Thyroid gland (tissue), 4 donors: ENCODE data around the gene ZNF365. TPM values are rescaled to one million over a fixed set of nuclear protein-coding genes. Genes with fewer than 3 reads are reported as not detected.

Experiments
- DNase-seq, 2 donors: peaks; one replicate each; pipeline ENCODE4 v3.0.0-alpha.2; 2019
- H3K27ac ChIP-seq, 3 donors: fragments of 200-600 bp; sonication (generic); 1 replicate in 2 of 3; 2 replicates in 1 of 3; pipeline ENCODE4 v1.5.1; 2016 to 2019; ENCODE audit warnings: mild to moderate bottlenecking in 1 of 3, moderate library complexity in 1 of 3
- H3K27me3 ChIP-seq: fragments of 200-600 bp; sonication (generic); one replicate; pipeline ENCODE4 v1.5.1; 2019
- H3K36me3 ChIP-seq, 2 donors: fragments of 200-600 bp; sonication (generic); one replicate each; pipeline ENCODE4 v1.5.1; 2016 to 2019
- H3K4me1 ChIP-seq, 2 donors: fragments of 200-600 bp; sonication (generic); one replicate each; pipeline ENCODE4 v1.5.1; 2017 to 2019
- H3K4me3 ChIP-seq, 3 donors: fragments of 200-600 bp; sonication (generic); replicated peaks in 1 of 3; 1 replicate in 2 of 3; 2 replicates in 1 of 3; pipeline ENCODE4 v1.5.1; 2016; ENCODE audit warnings: mild to moderate bottlenecking in 1 of 3
- H3K9me3 ChIP-seq: fragments of 200-600 bp; sonication (generic); one replicate; pipeline ENCODE4 v1.5.1; 2017
- POLR2A ChIP-seq, 2 donors: fragments of 450-650 bp; IDR thresholded peaks; one replicate each; pipeline ENCODE4 v1.6.1; 2017; ENCODE audit warnings: antibody characterized with exemption in 2 of 2, mild to moderate bottlenecking in 2 of 2, moderate library complexity in 1 of 2
- WGBS, 2 donors: methylation state at CpG; one replicate each; pipeline ENCODE4 v1.1.5; 2017; 5-methylcytosine and 5-hydroxymethylcytosine counted together
- intact Hi-C: fragments of 100-400 bp; cut with DNase I; formaldehyde crosslinking; loops from one replicate; pipeline ENCODE4 v1.15.1; 2023
- total RNA-seq, 4 donors: library from RNA; depleted of rRNA; stranded (reverse); fragments of >200 nt; gene quantifications; one replicate each; pipeline ENCODE4 v1.2.3, GENCODE V29; 2016
- TF ChIP-seq, protein P1 (sequence below), 6 experiments: fragments of 200-600 bp in 3 of 6; fragments of 450-650 bp in 3 of 6; sonication (generic) in 3 of 6; IDR thresholded peaks; one replicate each; pipeline ENCODE4 v1.5.1; 2016 to 2019; ENCODE audit warnings: antibody characterized with exemption in 6 of 6, mild to moderate bottlenecking in 2 of 6, inconsistent platforms in 1 of 6, moderate library complexity in 1 of 6

Gene ZNF365
- total RNA-seq, 4 donors from 2014 or later = 0.63 to 1.2 TPM; not detected in 2

DNA sequence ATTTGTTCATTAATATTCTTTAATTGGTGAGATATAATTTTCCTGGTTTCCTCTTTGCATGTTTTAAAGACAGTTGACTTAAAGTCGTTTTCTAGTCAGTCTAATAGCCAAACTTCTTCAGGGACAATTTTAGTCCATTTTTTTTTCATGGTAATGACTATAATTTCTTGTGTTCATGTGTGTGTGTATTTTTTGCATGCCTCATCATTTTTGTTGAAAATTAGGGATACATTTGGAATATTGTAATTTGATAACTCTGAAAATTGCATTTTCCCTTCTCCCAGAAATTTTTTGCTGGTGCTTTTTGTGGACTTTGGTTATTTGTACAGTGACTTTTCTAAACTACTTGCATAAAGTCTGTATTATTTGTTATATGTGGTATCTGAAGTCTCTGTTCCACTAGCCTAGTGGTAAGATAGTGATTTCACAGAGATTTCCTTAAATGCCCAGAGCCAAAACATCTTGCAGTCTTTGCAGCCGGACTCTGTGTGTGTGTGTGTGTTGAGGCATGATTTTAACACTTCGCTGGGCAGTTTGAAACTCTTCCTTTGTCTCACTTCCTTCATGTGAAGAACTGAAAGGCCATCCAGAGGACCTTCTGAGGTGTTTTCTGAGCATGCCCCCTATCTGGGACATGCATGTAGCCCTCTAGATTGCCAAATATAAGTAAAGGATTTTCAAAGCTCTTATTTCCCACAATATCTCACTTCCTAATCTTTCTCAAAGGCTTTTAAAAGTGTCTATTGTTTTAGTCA lies 40.9 kb upstream of the ZNF365 start:
- H3K27me3 ChIP-seq = no peaks in the 10 kb centered on the region
- no peak for DNase-seq
- H3K27ac ChIP-seq = no peak overlapping the region
- intact Hi-C loops = no loop called here
- H3K36me3 ChIP-seq = no peaks in the 10 kb centered on the region
- no peak overlapping the region for H3K4me3 ChIP-seq
- TF ChIP-seq, protein P1, sequence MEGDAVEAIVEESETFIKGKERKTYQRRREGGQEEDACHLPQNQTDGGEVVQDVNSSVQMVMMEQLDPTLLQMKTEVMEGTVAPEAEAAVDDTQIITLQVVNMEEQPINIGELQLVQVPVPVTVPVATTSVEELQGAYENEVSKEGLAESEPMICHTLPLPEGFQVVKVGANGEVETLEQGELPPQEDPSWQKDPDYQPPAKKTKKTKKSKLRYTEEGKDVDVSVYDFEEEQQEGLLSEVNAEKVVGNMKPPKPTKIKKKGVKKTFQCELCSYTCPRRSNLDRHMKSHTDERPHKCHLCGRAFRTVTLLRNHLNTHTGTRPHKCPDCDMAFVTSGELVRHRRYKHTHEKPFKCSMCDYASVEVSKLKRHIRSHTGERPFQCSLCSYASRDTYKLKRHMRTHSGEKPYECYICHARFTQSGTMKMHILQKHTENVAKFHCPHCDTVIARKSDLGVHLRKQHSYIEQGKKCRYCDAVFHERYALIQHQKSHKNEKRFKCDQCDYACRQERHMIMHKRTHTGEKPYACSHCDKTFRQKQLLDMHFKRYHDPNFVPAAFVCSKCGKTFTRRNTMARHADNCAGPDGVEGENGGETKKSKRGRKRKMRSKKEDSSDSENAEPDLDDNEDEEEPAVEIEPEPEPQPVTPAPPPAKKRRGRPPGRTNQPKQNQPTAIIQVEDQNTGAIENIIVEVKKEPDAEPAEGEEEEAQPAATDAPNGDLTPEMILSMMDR (IDR thresholded peaks at IDR 0.05) = no peak
- no peak for TF ChIP-seq POLR2A (IDR thresholded peaks at IDR 0.05)
- H3K9me3 ChIP-seq = no peaks in the 10 kb centered on the region
- no peaks in the 10 kb centered on the region for H3K4me1 ChIP-seq
- 71 to 72% methylated on average over 3 of the region's 3 CpGs for WGBS, 2 donors

DNA sequence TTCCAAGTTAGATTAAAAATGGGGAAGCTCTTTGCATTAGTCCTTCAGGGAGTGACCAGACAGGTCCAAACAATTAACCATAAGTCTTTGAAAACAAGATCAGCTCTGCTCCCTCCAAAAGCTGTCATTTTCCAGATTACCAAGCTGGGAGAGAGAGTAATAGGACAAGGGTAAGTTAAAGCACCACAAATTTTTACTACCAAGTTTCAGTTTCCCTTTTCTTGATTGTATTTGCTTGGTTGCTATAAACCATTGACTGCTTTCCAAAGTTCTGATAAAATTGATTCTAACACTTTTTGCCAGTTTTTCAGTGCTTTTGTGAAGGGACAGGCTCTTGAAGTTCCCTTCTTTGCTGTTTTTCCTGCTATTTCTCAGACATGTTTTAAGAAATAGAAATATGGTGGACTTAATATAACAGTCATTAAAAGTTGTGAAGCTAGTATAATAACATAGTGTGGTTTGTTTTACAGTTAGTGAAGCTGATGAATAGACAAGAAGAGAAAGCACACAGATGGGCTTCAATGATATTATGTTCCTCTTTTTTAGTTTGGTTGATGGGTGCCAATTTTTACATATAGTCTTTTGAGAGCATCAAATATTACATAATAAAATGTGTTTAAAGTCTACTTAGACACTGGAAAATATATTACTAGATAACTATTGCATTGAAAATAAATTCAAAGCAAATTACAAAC lies 40.0 kb upstream of the ZNF365 start:
- Histone ChIP-seq H3K27me3 (no peaks in the 10 kb centered on the region), H3K9me3 (no peaks in the 10 kb centered on the region), H3K36me3 (no peaks in the 10 kb centered on the region), H3K4me1 (no peaks in the 10 kb centered on the region), H3K27ac (no peak overlapping the region), H3K4me3 (no peak overlapping the region)
- no peak for TF ChIP-seq POLR2A (IDR thresholded peaks at IDR 0.05)
- TF ChIP-seq, protein P1 (IDR thresholded peaks at IDR 0.05) = no peak
- intact Hi-C loops = no loop called here
- DNase-seq = no peak

DNA sequence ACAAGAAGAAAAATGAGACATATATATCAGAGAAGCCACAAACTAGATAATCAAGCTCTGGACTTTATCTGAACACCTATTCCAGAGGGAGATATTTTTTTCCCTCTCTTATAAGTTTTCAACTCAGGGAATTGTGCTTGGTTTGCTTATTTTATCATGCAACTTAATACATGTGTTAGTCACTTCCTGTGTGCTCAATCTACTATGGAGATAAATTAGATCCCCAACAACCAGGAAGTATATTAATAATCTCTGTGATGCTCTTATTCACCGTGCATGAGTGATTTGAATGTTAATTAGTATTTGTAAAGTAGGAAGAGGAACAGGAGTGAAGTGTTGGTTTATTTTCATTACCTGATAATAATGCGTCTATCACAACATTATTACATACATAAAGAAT lies 38.8 kb upstream of the ZNF365 start:
- no peaks in the 10 kb centered on the region for H3K36me3 ChIP-seq
- TF ChIP-seq, protein P1 (IDR thresholded peaks at IDR 0.05) = no peak
- no peak for TF ChIP-seq POLR2A (IDR thresholded peaks at IDR 0.05)
- no peaks in the 10 kb centered on the region for H3K27me3 ChIP-seq
- H3K9me3 ChIP-seq = no peaks in the 10 kb centered on the region
- H3K4me3 ChIP-seq = no peak overlapping the region
- 72 to 83% methylated on average over 2 of the region's 2 CpGs for WGBS, 2 donors
- no peaks in the 10 kb centered on the region for H3K4me1 ChIP-seq
- intact Hi-C loops = no loop called here
- no peak overlapping the region for H3K27ac ChIP-seq
- no peak for DNase-seq

DNA sequence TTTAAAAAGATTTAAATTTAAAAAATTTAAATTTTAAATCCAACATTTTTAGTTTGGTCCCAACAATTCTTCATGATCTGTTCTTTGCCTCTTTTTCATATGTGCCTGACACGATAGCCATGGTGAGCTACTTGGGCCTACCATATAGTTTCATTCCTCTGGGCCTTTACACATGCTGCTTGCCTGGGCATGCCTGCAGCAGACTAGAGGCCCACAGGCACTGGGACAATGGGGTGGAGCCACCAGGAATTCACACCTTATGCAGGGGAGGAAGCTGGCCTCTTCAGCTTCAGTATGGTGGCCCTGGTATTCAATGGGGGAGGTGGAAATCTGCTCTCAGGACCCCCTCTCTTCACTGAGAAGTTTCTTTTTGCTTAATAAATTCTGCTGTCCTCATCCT lies 37.8 kb upstream of the ZNF365 start:
- no peak for TF ChIP-seq POLR2A (IDR thresholded peaks at IDR 0.05)
- TF ChIP-seq, protein P1 (IDR thresholded peaks at IDR 0.05) = no peak
- DNase-seq = no peak
- intact Hi-C loops = no loop called here
- Histone ChIP-seq H3K36me3 (no peaks in the 10 kb centered on the region), H3K27ac (no peak overlapping the region), H3K4me3 (no peak overlapping the region), H3K4me1 (no peaks in the 10 kb centered on the region), H3K9me3 (no peaks in the 10 kb centered on the region), H3K27me3 (no peaks in the 10 kb centered on the region)
- 98 to 100% methylated on average over 1 of the region's 1 CpG for WGBS, 2 donors

DNA sequence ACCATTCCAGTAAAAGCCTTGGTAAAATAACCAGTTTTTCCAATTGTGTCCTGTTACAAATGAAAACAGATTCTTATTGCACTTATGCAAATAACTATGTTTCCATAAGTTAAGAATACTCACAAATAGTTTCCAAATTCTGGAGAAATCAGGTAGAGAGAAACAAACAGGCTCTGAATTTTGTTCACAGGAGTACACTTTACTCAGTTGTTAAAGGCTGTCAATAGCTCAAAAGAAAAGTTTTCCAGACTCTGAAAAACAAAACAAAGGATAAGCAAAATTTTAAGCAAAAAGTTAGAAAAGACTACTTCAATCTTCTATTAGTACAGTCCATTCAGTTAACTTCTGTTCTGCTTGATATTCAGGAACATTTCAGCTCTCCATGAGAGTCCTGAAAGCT lies 32.8 kb upstream of the ZNF365 start:
- no peaks in the 10 kb centered on the region for H3K36me3 ChIP-seq
- H3K27me3 ChIP-seq = no peaks in the 10 kb centered on the region
- TF ChIP-seq, protein P1 (IDR thresholded peaks at IDR 0.05) = no peak
- no peak for TF ChIP-seq POLR2A (IDR thresholded peaks at IDR 0.05)
- H3K4me3 ChIP-seq = no peak overlapping the region
- no peak for DNase-seq
- no peaks in the 10 kb centered on the region for H3K9me3 ChIP-seq
- H3K27ac ChIP-seq = no peak overlapping the region
- intact Hi-C loops = no loop called here
- no peaks in the 10 kb centered on the region for H3K4me1 ChIP-seq
